Breast epithelium (tissue), 3 donors: Measurements from ENCODE around the gene TNFRSF12A.

Experiments used
- POLR2A ChIP-seq: fragments of 450-650 bp; IDR thresholded peaks from one replicate; pipeline ENCODE4 v1.6.1; 2016; ENCODE audit warnings: antibody characterized with exemption, mild to moderate bottlenecking, moderate library complexity
- TF ChIP-seq, protein P1 (sequence below), 3 donors: fragments of 450-650 bp; IDR thresholded peaks; one replicate each; pipeline ENCODE4 v1.5.1; 2016 to 2017; ENCODE audit warnings: antibody characterized with exemption in 3 of 3, mild to moderate bottlenecking in 3 of 3, moderate library complexity in 3 of 3

DNA sequence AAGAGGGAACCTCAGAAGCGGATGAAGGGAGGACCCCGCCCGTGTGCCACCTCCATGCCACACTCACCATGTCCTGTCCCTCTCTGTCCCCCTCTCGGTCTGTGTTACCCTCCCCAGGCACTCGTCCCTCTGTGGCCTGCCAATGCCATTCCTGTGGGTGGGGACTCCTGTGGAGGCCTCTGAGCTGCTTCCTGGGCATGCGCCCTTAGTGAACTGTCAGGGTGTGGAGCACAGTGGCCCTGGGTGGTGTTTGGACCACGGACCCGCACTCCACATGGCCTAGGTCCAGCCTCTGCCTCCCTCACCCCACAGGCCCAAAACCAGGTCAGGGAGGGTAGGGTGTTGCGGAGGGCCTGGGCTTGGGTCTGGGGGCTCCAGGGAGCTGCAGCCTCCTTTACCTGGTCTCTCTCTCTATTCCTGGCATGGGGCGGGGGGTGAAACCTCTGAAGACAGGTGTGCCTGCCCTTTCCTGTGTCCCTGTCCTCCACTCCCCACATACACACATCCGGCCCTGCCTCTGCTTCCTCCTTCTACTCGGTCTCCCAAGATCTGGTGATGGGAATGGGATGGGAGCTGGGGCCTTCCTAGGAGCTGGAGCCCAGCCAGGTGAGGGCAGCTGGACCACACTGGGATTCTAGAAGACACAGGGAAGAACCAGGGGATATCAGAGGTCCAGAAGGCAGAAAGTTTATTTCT, 28.5 kb upstream of the TNFRSF12A start:
- TF ChIP-seq, protein P1, sequence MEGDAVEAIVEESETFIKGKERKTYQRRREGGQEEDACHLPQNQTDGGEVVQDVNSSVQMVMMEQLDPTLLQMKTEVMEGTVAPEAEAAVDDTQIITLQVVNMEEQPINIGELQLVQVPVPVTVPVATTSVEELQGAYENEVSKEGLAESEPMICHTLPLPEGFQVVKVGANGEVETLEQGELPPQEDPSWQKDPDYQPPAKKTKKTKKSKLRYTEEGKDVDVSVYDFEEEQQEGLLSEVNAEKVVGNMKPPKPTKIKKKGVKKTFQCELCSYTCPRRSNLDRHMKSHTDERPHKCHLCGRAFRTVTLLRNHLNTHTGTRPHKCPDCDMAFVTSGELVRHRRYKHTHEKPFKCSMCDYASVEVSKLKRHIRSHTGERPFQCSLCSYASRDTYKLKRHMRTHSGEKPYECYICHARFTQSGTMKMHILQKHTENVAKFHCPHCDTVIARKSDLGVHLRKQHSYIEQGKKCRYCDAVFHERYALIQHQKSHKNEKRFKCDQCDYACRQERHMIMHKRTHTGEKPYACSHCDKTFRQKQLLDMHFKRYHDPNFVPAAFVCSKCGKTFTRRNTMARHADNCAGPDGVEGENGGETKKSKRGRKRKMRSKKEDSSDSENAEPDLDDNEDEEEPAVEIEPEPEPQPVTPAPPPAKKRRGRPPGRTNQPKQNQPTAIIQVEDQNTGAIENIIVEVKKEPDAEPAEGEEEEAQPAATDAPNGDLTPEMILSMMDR (IDR thresholded peaks at IDR 0.05), result no peak
- TF ChIP-seq POLR2A, result no peak
